BLaER1 (cell line): ENCODE measurements around the gene HPSE2.

ENCODE experiments used
- H3K27ac ChIP-seq: shearing (Covaris generic); formaldehyde crosslinking; 2 replicates; pipeline ENCODE4 v1.8.1; 2022
- H3K27me3 ChIP-seq: shearing (Covaris generic); formaldehyde crosslinking; 2 replicates; pipeline ENCODE4 v1.8.1; 2022
- H3K36me3 ChIP-seq: shearing (Covaris generic); formaldehyde crosslinking; 2 replicates; pipeline ENCODE4 v1.8.1; 2022
- H3K4me1 ChIP-seq: shearing (Covaris generic); formaldehyde crosslinking; 2 replicates; pipeline ENCODE4 v1.8.1; 2022
- H3K4me2 ChIP-seq: shearing (Covaris generic); formaldehyde crosslinking; 2 replicates; pipeline ENCODE4 v1.8.1; 2022
- H3K4me3 ChIP-seq: shearing (Covaris generic); formaldehyde crosslinking; 2 replicates; pipeline ENCODE4 v1.8.1; 2022
- H3K9ac ChIP-seq: shearing (Covaris generic); formaldehyde crosslinking; 2 replicates; pipeline ENCODE4 v1.8.1; 2022
- H3K9me3 ChIP-seq: shearing (Covaris generic); formaldehyde crosslinking; 2 replicates; pipeline ENCODE4 v1.8.1; 2022
- H4K20me1 ChIP-seq: shearing (Covaris generic); formaldehyde crosslinking; 2 replicates; pipeline ENCODE4 v1.8.1; 2022
- Cebpa-rat ChIP-seq: shearing (Covaris generic); IDR thresholded peaks from 2 replicates; pipeline ENCODE4 v1.8.1; 2022

HPSE2 gene

GRCh38 chr10:98417481-98417959 lies 818.1 kb downstream of the HPSE2 start:
- TF ChIP-seq Cebpa-rat, result no peak
- Histone ChIP-seq H3K27ac (no peak overlapping the region; the same call in 1 of the 2 replicates), H3K4me3 (no peak overlapping the region), H3K9me3 (no peaks in the 10 kb centered on the region), H3K9ac (no peak overlapping the region), H4K20me1 (no peaks in the 10 kb centered on the region), H3K4me2 (no peak overlapping the region), H3K4me1 (peaks cover 33% of the 10 kb centered on the region), H3K36me3 (peaks cover 55% of the 10 kb centered on the region), H3K27me3 (no peaks in the 10 kb centered on the region)

- Histone ChIP-seq H3K27ac (peak overlapping the region; percentile 22; the same call in 1 of the 2 replicates), H3K9me3 (no peaks in the 10 kb centered on the region), H3K9ac (no peak overlapping the region), H3K4me3 (no peak overlapping the region), H3K4me1 (peaks cover 40% of the 10 kb centered on the region), H3K36me3 (peaks cover 49% of the 10 kb centered on the region), H3K4me2 (no peak overlapping the region), H3K27me3 (no peaks in the 10 kb centered on the region), H4K20me1 (no peaks in the 10 kb centered on the region)
- TF ChIP-seq Cebpa-rat, result no peak
These were observed 818.9 kb downstream of the HPSE2 start for GRCh38 chr10:98416606-98417388.

GRCh38 chr10:98415731-98416119 lies 819.9 kb downstream of the HPSE2 start:
- H3K4me1 ChIP-seq, result peaks cover 44% of the 10 kb centered on the region
- peak overlapping the region; percentile 36; the same call in 1 of the 2 replicates for H3K9ac ChIP-seq
- H3K36me3 ChIP-seq, result peaks cover 45% of the 10 kb centered on the region
- no peak for TF ChIP-seq Cebpa-rat
- H3K9me3 ChIP-seq, result no peaks in the 10 kb centered on the region
- peak overlapping the region; percentile 8; the same call in 1 of the 2 replicates for H3K27ac ChIP-seq
- H3K27me3 ChIP-seq, result no peaks in the 10 kb centered on the region
- H4K20me1 ChIP-seq, result no peaks in the 10 kb centered on the region
- no peak overlapping the region for H3K4me3 ChIP-seq
- peak overlapping the region; percentile 88 for H3K4me2 ChIP-seq

DNA sequence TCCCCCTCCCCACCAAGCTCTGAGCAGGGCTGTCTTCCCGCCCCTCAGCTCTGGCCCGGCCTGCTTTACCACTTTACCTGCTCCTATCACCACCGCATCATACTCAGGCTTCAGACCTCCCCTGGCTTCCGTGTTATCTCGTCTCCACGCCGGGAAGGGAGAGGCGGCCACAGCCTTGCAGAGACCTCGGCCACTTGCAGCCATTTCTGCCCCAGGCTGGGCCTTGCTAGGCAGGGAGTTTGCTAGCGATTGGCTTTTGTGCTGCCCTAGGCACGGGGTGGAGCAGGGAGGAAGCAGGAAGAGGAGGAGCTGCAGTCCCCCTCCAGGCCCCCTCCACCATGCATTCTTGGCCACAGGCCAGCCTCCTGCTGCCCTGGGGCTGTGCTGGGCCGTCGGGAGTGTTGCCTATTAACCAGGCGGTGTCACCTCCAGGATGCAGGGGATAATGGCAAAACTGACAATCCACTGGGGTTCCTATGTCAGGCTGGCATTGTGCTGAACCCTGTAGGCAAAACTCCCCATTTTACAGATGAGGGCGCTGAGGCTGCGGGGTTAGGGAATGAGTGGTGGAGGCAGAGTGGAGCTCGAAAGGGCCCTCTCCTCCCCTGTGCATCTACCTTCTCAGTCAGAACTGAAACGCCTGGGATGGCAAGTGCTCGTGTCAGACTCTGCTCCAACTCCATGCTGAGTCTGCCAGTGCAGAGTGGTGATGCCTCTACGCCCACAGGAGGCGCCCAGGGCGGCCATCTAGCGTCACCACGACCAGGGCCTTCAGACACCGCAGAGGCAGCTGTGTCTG lies 820.5 kb downstream of the HPSE2 start, which contains the start of gene PYROXD2:
Gene PYROXD2, minus strand, starts transcription at position 251 of the 799 bp plus-strand sequence. Its CDS starts 47 bp downstream, at position 204.
- peak within 1 kb of the TSS; percentile 79 for H3K27ac ChIP-seq
- no peaks in the 10 kb centered on the region for H4K20me1 ChIP-seq
- H3K9me3 ChIP-seq, result no peaks in the 10 kb centered on the region
- peak within 1 kb of the TSS; percentile 65 for H3K4me3 ChIP-seq
- peaks cover 43% of the 10 kb centered on the region for H3K4me1 ChIP-seq
- H3K4me2 ChIP-seq, result peak within 1 kb of the TSS; percentile 88
- peak within 1 kb of the TSS; percentile 76 for H3K9ac ChIP-seq
- peaks cover 39% of the 10 kb centered on the region for H3K36me3 ChIP-seq
- no peaks in the 10 kb centered on the region for H3K27me3 ChIP-seq
- TF ChIP-seq Cebpa-rat, result no peak

- H3K9ac ChIP-seq, result peak overlapping the region; percentile 76
- H3K9me3 ChIP-seq, result no peaks in the 10 kb centered on the region
- H4K20me1 ChIP-seq, result no peaks in the 10 kb centered on the region
- peak overlapping the region; percentile 88 for H3K4me2 ChIP-seq
- no peak for TF ChIP-seq Cebpa-rat
- H3K27ac ChIP-seq, result peak overlapping the region; percentile 79
- H3K36me3 ChIP-seq, result peaks cover 34% of the 10 kb centered on the region
- H3K4me1 ChIP-seq, result peaks cover 43% of the 10 kb centered on the region
- H3K4me3 ChIP-seq, result peak overlapping the region; percentile 65
- no peaks in the 10 kb centered on the region for H3K27me3 ChIP-seq
These were observed 821.1 kb downstream of the HPSE2 start for GRCh38 chr10:98414578-98414931.

DNA sequence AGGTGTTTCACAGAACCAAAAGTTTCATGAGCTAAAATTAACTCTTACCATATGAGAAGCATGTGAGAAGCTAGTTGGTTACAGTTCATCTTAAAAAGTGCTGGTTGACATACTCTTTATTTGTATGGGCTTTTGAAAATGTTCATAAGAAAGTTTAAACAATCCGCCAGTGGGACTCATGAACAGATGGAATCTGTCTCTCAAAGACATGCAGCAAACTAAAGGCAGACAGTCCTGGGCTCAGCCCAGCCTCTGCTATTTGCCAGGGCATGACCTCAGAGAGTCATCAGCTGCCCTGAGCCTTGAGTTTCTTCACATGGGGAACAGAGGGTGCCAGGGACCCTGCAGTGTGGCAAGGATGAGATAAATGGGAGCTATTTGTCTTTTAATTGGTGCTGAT lies 823.9 kb downstream of the HPSE2 start:
- Histone ChIP-seq H3K4me1 (peaks cover 43% of the 10 kb centered on the region), H3K36me3 (peaks cover 6% of the 10 kb centered on the region), H3K9me3 (no peaks in the 10 kb centered on the region), H4K20me1 (no peaks in the 10 kb centered on the region), H3K9ac (no peak overlapping the region), H3K27ac (no peak overlapping the region), H3K4me3 (no peak overlapping the region), H3K27me3 (no peaks in the 10 kb centered on the region), H3K4me2 (peak overlapping the region; percentile 36)
- no peak for TF ChIP-seq Cebpa-rat

- no peaks in the 10 kb centered on the region for H3K27me3 ChIP-seq
- H3K36me3 ChIP-seq, result no peaks in the 10 kb centered on the region
These were observed 824.5 kb downstream of the HPSE2 start for GRCh38 chr10:98411166-98411565.

DNA sequence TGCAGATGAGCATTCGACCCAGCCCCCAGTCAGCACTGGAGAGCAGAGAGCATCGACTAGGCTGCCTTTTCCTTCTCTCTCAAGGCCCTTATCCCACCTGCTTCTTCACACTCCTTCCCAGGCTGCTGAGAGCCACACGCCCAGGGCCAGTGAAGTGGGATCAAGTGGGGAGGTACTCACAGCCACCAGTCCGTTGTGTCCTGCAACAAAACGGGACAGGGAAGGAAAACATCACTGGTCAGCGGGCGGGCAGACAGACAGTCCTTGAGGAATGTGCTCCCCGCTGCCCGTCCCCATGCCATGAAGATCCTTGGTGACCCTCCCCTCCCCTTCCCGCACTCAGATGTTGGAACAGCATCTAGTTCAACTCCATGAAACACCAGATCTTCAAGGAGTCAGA lies 824.9 kb downstream of the HPSE2 start:
- Histone ChIP-seq H3K4me3 (no peak overlapping the region), H3K36me3 (no peaks in the 10 kb centered on the region), H3K9ac (no peak overlapping the region), H3K4me2 (0 out of 2 replicates have a peak overlapping the region, but pooled peaks have one; percentile 36), H3K9me3 (no peaks in the 10 kb centered on the region), H3K27me3 (no peaks in the 10 kb centered on the region), H3K4me1 (peaks cover 39% of the 10 kb centered on the region), H4K20me1 (no peaks in the 10 kb centered on the region), H3K27ac (no peak overlapping the region)
- no peak for TF ChIP-seq Cebpa-rat

More at GRCh38 chr10:98411166-98411565, 824.5 kb downstream of the HPSE2 start:
- Histone ChIP-seq H3K27ac (no peak overlapping the region), H3K4me2 (peak overlapping the region; percentile 36), H3K9me3 (no peaks in the 10 kb centered on the region), H3K9ac (no peak overlapping the region), H3K4me3 (no peak overlapping the region), H3K4me1 (peaks cover 43% of the 10 kb centered on the region), H4K20me1 (no peaks in the 10 kb centered on the region)
- TF ChIP-seq Cebpa-rat, result no peak

DNA sequence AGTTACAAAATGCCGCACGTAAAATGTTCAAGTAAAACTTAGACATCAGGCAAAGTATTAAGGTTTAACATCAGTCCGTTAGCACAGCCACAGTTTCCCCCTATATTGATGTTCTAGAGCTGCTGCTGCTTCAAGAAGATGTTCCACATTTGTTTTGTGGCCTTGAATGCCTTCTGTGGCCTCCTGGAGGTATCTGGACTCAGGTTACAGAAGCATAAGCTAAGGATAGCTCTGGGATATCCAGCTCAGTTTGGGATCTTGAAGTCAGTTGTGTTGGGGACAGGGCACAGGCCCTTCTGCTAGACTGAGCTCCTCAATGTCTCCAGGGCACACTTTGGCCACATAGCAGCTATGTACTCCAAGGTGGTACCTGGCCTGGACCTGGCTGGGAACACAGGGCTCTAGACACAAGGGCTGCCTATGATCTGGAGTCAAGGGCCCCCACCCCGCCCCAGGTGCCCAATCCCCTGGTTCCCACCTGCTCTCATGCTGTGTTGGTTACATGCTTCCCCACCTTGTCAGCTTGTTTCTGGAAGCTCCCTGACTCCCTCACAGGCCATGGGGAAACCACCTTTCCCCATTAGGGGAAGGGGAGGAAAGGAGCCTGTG lies 825.4 kb downstream of the HPSE2 start:
- H3K9ac ChIP-seq, result no peak overlapping the region
- no peak for TF ChIP-seq Cebpa-rat
- H3K27me3 ChIP-seq, result no peaks in the 10 kb centered on the region
- no peak overlapping the region for H3K4me3 ChIP-seq
- H3K4me1 ChIP-seq, result peaks cover 35% of the 10 kb centered on the region
- H3K4me2 ChIP-seq, result no peak overlapping the region
- H3K9me3 ChIP-seq, result no peaks in the 10 kb centered on the region
- no peaks in the 10 kb centered on the region for H3K36me3 ChIP-seq
- H4K20me1 ChIP-seq, result no peaks in the 10 kb centered on the region
- no peak overlapping the region for H3K27ac ChIP-seq
